PFSK-1 (cell line): ENCODE data around the gene PIWIL4.

Experiments used
- FOXP2 ChIP-seq: optimal IDR thresholded peaks from 2 replicates; pipeline ENCODE3; 2011; ENCODE audit warnings: borderline replicate concordance, control low read depth, inconsistent platforms; ENCODE audit not compliant: insufficient read depth; ENCODE audit errors: extremely low read length, extremely low read depth
- POLR2AphosphoS5 ChIP-seq: IDR thresholded peaks from 2 replicates; pipeline ENCODE4 v1.6.1; 2012; ENCODE audit warnings: low read depth, mild to moderate bottlenecking, control low read depth, low read length, moderate library complexity
- SIN3A ChIP-seq: IDR thresholded peaks from 2 replicates; pipeline ENCODE4 v1.6.1; 2012; ENCODE audit warnings: mild to moderate bottlenecking, low read length, moderate library complexity, borderline replicate concordance; ENCODE audit not compliant: insufficient read depth
- TAF1 ChIP-seq: IDR thresholded peaks from 2 replicates; pipeline ENCODE4 v1.6.1; 2012; ENCODE audit warnings: low read length, control low read depth, borderline replicate concordance; ENCODE audit not compliant: insufficient read depth
- TF ChIP-seq, protein P1 (sequence below), 2 experiments: IDR thresholded peaks; 2 replicates each; pipeline versions ENCODE4 v1.6.1 to v1.8.0; 2011 to 2012; ENCODE audit warnings: low read depth in 2 of 2, low read length in 2 of 2, control low read depth in 1 of 2, inconsistent platforms in 1 of 2, mild to moderate bottlenecking in 1 of 2, moderate library complexity in 1 of 2; ENCODE audit not compliant: insufficient read depth in 1 of 2

PIWIL4 gene

DNA sequence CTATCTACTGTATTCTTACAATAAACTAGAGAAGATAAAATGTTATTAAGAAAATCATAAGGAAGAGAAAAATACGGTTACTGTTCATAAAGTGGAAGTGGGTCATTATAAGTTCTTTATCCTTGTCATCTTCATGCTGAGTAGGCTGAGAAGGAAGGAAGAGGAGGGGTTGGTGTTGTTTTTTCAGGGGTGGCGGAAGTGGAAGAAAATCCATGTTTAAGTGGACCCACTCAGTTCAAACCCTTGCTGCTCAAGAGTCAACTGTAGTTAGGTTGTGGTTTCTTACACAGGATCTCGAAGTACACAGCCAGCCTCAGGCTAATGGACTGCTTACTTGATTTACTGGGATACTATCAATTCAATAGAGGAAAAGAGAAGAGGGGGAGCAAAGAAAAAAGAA is 63.1 kb downstream of the PIWIL4 start:
- TF ChIP-seq, protein P1, sequence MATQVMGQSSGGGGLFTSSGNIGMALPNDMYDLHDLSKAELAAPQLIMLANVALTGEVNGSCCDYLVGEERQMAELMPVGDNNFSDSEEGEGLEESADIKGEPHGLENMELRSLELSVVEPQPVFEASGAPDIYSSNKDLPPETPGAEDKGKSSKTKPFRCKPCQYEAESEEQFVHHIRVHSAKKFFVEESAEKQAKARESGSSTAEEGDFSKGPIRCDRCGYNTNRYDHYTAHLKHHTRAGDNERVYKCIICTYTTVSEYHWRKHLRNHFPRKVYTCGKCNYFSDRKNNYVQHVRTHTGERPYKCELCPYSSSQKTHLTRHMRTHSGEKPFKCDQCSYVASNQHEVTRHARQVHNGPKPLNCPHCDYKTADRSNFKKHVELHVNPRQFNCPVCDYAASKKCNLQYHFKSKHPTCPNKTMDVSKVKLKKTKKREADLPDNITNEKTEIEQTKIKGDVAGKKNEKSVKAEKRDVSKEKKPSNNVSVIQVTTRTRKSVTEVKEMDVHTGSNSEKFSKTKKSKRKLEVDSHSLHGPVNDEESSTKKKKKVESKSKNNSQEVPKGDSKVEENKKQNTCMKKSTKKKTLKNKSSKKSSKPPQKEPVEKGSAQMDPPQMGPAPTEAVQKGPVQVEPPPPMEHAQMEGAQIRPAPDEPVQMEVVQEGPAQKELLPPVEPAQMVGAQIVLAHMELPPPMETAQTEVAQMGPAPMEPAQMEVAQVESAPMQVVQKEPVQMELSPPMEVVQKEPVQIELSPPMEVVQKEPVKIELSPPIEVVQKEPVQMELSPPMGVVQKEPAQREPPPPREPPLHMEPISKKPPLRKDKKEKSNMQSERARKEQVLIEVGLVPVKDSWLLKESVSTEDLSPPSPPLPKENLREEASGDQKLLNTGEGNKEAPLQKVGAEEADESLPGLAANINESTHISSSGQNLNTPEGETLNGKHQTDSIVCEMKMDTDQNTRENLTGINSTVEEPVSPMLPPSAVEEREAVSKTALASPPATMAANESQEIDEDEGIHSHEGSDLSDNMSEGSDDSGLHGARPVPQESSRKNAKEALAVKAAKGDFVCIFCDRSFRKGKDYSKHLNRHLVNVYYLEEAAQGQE (IDR thresholded peaks at IDR 0.05; ENCODE audit: insufficient read depth in 1 of 2, low read depth in 2 of 2, low read length in 2 of 2) = no peak
- TF ChIP-seq SIN3A (no peak), FOXP2 (no peak), POLR2AphosphoS5 (no peak), TAF1 (no peak)

DNA sequence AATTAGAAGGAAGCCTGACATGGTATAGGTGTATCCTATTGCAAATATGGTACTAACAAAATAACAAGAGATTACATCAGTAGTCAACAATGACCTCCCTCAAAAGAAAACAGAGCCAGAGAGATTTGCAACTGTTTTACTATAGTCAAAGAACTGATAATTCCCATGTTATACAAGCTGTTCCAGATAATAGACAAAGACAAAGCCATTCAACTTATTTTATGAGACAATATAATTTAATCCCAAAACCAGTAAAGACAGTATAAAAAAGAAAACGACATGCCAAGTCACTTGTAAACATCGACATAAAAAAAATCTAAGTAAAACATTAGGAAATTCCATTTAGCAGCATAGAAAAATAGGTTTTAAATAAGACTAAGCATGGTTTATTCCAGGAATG is 65.2 kb downstream of the PIWIL4 start:
- TF ChIP-seq FOXP2 = no peak
- no peak for TF ChIP-seq POLR2AphosphoS5
- TF ChIP-seq TAF1 = no peak

DNA sequence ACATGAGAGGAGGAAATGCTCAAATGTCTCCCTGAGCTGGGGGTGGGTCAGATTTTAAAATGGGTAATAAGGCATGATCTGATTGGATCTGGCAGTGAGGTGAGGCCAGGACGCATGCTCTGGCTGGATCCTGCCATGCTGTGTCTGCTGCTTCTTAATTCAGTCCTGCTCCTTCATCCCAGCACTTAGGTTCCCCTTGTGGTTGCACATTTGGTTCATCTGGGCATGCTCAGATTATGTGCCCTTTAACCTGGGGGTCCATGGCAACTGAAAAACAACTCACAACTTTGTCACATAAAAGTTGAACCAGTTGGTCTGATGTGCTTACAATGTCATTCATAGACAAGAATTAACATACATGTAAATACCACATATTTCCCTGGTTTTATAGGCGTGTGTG is 67.9 kb downstream of the PIWIL4 start:
- no peak for TF ChIP-seq FOXP2

DNA sequence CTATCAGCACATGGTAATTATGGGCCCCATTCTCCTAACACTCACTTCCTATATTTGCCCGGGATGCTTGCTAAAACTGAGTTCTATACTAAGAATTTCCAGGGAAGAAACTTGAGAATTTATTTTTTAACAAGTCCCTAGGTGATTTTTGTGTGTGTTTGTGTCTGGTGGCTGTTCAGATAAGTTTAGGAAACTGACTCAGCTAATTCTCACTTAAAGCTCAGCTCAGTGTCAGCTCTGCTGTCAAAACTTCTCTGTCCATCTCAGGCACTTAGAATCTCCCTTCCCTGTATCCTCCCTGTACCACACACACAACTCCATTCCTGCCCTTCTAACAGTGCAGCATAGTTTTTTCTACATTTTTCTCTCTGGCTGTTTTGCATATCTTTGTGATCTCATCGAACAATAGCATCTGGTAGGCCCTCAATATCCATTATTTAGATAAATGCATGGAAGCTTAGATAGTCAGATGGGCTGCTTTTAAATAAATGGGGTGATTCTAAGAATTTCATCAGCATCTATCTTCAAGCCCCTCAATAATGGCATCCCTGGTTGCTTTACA is 69.3 kb downstream of the PIWIL4 start:
- TF ChIP-seq, protein P1 (IDR thresholded peaks at IDR 0.05; ENCODE audit: insufficient read depth in 1 of 2, low read depth in 2 of 2, low read length in 2 of 2) = no peak
- TF ChIP-seq SIN3A = no peak
- TF ChIP-seq TAF1 = no peak
- TF ChIP-seq FOXP2 = no peak
- TF ChIP-seq POLR2AphosphoS5 = no peak

GRCh38 chr11:94638301-94638901 is 71.2 kb downstream of the PIWIL4 start:
- TF ChIP-seq SIN3A (no peak), FOXP2 (no peak), TAF1 (no peak), POLR2AphosphoS5 (no peak)
- TF ChIP-seq, protein P1 (IDR thresholded peaks at IDR 0.05; ENCODE audit: insufficient read depth in 1 of 2, low read depth in 2 of 2, low read length in 2 of 2) = no peak

DNA sequence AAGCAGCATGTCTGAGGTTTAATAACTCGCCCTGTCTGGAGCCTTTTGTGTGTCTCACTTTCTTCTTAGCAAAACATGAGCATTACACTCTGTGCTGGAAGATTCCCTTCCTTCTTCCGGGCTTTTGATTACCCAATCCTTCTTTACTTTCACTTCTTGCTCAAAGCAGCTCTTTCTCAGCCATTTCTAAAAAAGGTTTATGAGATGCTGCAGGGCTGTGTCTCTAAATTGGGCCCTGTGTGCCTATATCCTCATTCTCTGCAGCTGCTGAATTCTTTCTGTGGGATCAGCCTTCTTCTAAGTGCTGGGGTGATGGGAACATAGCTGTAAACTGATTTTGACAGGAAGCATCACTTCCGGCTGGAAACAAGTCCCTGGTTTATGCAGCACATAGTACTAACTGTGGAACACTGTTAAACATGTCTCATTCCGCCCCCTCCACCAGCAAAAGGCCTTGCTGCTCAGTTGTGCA is 71.8 kb downstream of the PIWIL4 start:
- no peak for TF ChIP-seq POLR2AphosphoS5
- TF ChIP-seq, protein P1 (IDR thresholded peaks at IDR 0.05; ENCODE audit: insufficient read depth in 1 of 2, low read depth in 2 of 2, low read length in 2 of 2) = no peak
- no peak for TF ChIP-seq SIN3A
- TF ChIP-seq TAF1 = no peak
- TF ChIP-seq FOXP2 = no peak
